ENCODE measurements around the gene WWOX. TPM values are rescaled to one million over a fixed set of nuclear protein-coding genes. Genes with fewer than 3 reads are reported as not detected.

Gene WWOX
- total and polyA plus RNA-seq, 2 experiments from 2014 or later: 22.1 to 123 TPM

DNA sequence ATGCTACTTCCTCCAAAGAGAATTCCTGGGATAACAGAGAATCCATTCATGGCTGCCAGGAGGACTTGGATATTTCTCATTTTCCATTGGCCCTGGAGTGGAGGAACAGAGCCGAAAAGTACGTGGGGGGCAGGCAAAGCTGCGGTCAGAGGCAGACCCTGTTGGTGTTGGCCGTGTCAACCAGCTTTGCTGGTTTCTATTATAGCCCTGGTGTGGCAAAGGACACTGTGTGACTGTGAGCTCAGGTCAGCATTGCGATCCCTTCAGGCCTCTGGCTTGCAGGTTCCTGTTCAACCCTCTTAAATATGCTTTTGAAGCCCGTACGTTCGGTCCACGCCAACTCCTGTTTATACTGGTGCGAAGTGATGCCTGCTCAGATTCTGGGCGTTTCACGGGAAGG is 904.9 kb downstream of the WWOX start:
- TF ChIP-seq, protein P1, sequence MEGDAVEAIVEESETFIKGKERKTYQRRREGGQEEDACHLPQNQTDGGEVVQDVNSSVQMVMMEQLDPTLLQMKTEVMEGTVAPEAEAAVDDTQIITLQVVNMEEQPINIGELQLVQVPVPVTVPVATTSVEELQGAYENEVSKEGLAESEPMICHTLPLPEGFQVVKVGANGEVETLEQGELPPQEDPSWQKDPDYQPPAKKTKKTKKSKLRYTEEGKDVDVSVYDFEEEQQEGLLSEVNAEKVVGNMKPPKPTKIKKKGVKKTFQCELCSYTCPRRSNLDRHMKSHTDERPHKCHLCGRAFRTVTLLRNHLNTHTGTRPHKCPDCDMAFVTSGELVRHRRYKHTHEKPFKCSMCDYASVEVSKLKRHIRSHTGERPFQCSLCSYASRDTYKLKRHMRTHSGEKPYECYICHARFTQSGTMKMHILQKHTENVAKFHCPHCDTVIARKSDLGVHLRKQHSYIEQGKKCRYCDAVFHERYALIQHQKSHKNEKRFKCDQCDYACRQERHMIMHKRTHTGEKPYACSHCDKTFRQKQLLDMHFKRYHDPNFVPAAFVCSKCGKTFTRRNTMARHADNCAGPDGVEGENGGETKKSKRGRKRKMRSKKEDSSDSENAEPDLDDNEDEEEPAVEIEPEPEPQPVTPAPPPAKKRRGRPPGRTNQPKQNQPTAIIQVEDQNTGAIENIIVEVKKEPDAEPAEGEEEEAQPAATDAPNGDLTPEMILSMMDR (IDR thresholded peaks at IDR 0.05; ENCODE audit: low read depth, low read length): no peak
- no peaks in the 10 kb centered on the region for H3K9me3 ChIP-seq (ENCODE audit: low read depth)
- no peak for DNase-seq (ENCODE audit: low read depth in 1 of 2, low spot score in 1 of 2)
- no peak overlapping the region for H3K27ac ChIP-seq
- no peak overlapping the region for H3K4me3 ChIP-seq
- H3K27me3 ChIP-seq: no peaks in the 10 kb centered on the region
- H3K36me3 ChIP-seq: no peaks in the 10 kb centered on the region
- H3K4me1 ChIP-seq (ENCODE audit: low read depth): peaks cover 8% of the 10 kb centered on the region

DNA sequence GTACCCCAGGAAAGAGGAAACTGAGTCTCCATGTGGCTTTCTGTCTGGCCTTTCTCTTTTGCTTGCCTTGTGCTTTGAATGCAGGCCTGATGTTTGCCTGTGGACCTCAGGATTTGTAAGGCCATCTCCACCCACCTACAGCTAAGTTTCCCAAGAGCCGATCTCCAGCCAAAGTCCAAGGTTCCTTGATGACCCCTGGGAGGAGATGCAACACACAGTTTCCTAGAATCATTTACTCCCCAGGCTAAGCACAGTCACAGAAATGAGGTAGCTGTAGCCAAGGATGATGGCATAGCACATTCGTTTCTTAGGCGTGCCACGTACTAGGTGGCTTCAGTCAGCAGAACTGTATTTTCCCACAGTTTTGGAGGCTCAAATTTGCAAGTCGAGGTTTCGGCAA is 905.6 kb downstream of the WWOX start:
- TF ChIP-seq, protein P1 (IDR thresholded peaks at IDR 0.05; ENCODE audit: low read depth, low read length): no peak
- Histone ChIP-seq H3K27ac (no peak overlapping the region), H3K4me3 (no peak overlapping the region), H3K27me3 (no peaks in the 10 kb centered on the region), H3K4me1 (ENCODE audit: low read depth) (peaks cover 8% of the 10 kb centered on the region), H3K9me3 (ENCODE audit: low read depth) (no peaks in the 10 kb centered on the region), H3K36me3 (no peaks in the 10 kb centered on the region)
- no peak for DNase-seq (ENCODE audit: low read depth in 1 of 2, low spot score in 1 of 2)

GRCh38 chr16:79006206-79006605 is 906.8 kb downstream of the WWOX start:
- H3K36me3 ChIP-seq: no peaks in the 10 kb centered on the region
- peaks cover 8% of the 10 kb centered on the region for H3K4me1 ChIP-seq (ENCODE audit: low read depth)
- no peaks in the 10 kb centered on the region for H3K9me3 ChIP-seq (ENCODE audit: low read depth)
- no peak overlapping the region for H3K4me3 ChIP-seq
- H3K27me3 ChIP-seq: no peaks in the 10 kb centered on the region
- DNase-seq (ENCODE audit: low read depth in 1 of 2, low spot score in 1 of 2): no peak
- H3K27ac ChIP-seq: no peak overlapping the region
- TF ChIP-seq, protein P1 (IDR thresholded peaks at IDR 0.05; ENCODE audit: low read depth, low read length): no peak

DNA sequence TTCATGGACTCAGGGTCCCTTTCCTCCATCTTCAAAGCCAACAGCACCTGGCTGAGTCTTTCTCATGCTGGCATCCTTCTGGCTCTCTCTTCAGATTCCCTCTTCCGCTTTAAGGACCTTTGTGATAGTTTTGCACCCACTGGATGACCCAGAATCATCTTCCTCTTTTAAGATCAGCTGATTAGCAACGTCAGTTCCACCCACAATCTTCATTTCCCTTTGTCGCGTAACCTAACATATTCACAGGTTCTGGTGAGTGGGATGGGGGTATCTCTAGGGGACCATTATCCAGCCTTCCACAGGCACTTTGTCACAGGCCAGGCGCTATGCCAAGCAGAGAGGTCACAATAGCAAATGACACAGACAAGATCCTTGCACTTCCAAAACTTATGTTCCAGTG is 907.3 kb downstream of the WWOX start:
- no peak for DNase-seq (ENCODE audit: low read depth in 1 of 2, low spot score in 1 of 2)

GRCh38 chr16:79007614-79008013 is 908.2 kb downstream of the WWOX start:
- no peaks in the 10 kb centered on the region for H3K9me3 ChIP-seq (ENCODE audit: low read depth)
- DNase-seq (ENCODE audit: low read depth in 1 of 2, low spot score in 1 of 2): no peak
- TF ChIP-seq, protein P1 (IDR thresholded peaks at IDR 0.05; ENCODE audit: low read depth, low read length): no peak
- no peaks in the 10 kb centered on the region for H3K36me3 ChIP-seq
- H3K4me1 ChIP-seq (ENCODE audit: low read depth): no peaks in the 10 kb centered on the region
- H3K4me3 ChIP-seq: no peak overlapping the region
- H3K27ac ChIP-seq: no peak overlapping the region
- H3K27me3 ChIP-seq: no peaks in the 10 kb centered on the region

More for the DNA sequence above, 907.3 kb downstream of the WWOX start:
- Histone ChIP-seq H3K4me3 (no peak overlapping the region), H3K27me3 (no peaks in the 10 kb centered on the region), H3K9me3 (ENCODE audit: low read depth) (no peaks in the 10 kb centered on the region), H3K4me1 (ENCODE audit: low read depth) (peaks cover 2% of the 10 kb centered on the region), H3K27ac (no peak overlapping the region), H3K36me3 (no peaks in the 10 kb centered on the region)
- TF ChIP-seq, protein P1 (IDR thresholded peaks at IDR 0.05; ENCODE audit: low read depth, low read length): no peak
